HepG2 (cell line): ENCODE data around the gene LST1. TPM values are rescaled to one million over a fixed set of nuclear protein-coding genes. Genes with fewer than 3 reads are reported as not detected.
A peak's percentile ranks its signal among the peaks of the same experiment; 100 is the strongest.

Source experiments
- ADNP ChIP-seq: sonication (generic); formaldehyde crosslinking; IDR thresholded peaks from 2 replicates; pipeline ENCODE4 v1.4.0; 2020; ENCODE audit warnings: missing genetic modification reagents
- BCL6 ChIP-seq: IDR thresholded peaks from 2 replicates; pipeline ENCODE4 v1.6.1; 2016; ENCODE audit warnings: missing genetic modification reagents, missing compliant biosample characterization
- CHD2 ChIP-seq: IDR thresholded peaks from 2 replicates; pipeline ENCODE4 v1.6.1; 2011; ENCODE audit warnings: low read depth, low read length, improper control_type of control experiment
- CREM ChIP-seq, 2 experiments: sonication (generic) in 1 of 2; formaldehyde crosslinking in 1 of 2; IDR thresholded peaks; 2 replicates each; pipeline versions ENCODE4 v1.4.0 to v1.6.1; 2016 to 2020; ENCODE audit warnings: antibody characterized with exemption in 1 of 2, mild to moderate bottlenecking in 1 of 2, missing genetic modification reagents in 1 of 2
- EED ChIP-seq: sonication (generic); formaldehyde crosslinking; IDR thresholded peaks from 2 replicates; pipeline ENCODE4 v1.5.0; 2020; ENCODE audit warnings: mild to moderate bottlenecking, missing genetic modification reagents
- FOXC1 ChIP-seq: sonication (generic); formaldehyde crosslinking; IDR thresholded peaks from 2 replicates; pipeline ENCODE4 v1.8.0; 2022; ENCODE audit warnings: mild to moderate bottlenecking, missing genetic modification reagents, borderline replicate concordance
- FOXP4 ChIP-seq: sonication (generic); formaldehyde crosslinking; IDR thresholded peaks from 2 replicates; pipeline ENCODE4 v1.4.0; 2020; ENCODE audit warnings: missing genetic modification reagents
- GTF3A ChIP-seq: sonication (generic); formaldehyde crosslinking; conservative IDR thresholded peaks from 2 replicates; pipeline ENCODE4 v1.4.0; 2020; ENCODE audit warnings: mild to moderate bottlenecking, missing genetic modification reagents
- HNRNPUL1 ChIP-seq: fragments of 200-400 bp; formaldehyde crosslinking; IDR thresholded peaks from 2 replicates; pipeline ENCODE4 v1.6.1; 2017; ENCODE audit warnings: low read depth, mild to moderate bottlenecking, low read length, moderate library complexity
- KLF15 ChIP-seq: sonication (generic); formaldehyde crosslinking; IDR thresholded peaks from 2 replicates; pipeline ENCODE4 v1.8.1; 2023; ENCODE audit warnings: borderline replicate concordance, mild to moderate bottlenecking, inconsistent platforms, missing genetic modification reagents, mixed read lengths
- NFKB2 ChIP-seq: sonication (generic); formaldehyde crosslinking; IDR thresholded peaks from 2 replicates; pipeline ENCODE4 v1.4.0; 2020; ENCODE audit warnings: missing genetic modification reagents, borderline replicate concordance
- RBFOX2 ChIP-seq: fragments of 200-400 bp; formaldehyde crosslinking; IDR thresholded peaks from 2 replicates; pipeline ENCODE4 v1.6.1; 2017; ENCODE audit warnings: low read depth, mild to moderate bottlenecking, low read length
- RCOR2 ChIP-seq: IDR thresholded peaks from 2 replicates; pipeline ENCODE4 v1.6.1; 2016; ENCODE audit warnings: missing biosample characterization, missing genetic modification reagents
- SP5 ChIP-seq: IDR thresholded peaks from 2 replicates; pipeline ENCODE4 v1.6.1; 2016; ENCODE audit warnings: low read depth, borderline replicate concordance
- ZKSCAN8 ChIP-seq: IDR thresholded peaks from 2 replicates; pipeline ENCODE4 v1.6.1; 2016; ENCODE audit warnings: borderline replicate concordance, missing genetic modification reagents, missing compliant biosample characterization
- ZNF225 ChIP-seq: sonication (generic); formaldehyde crosslinking; IDR thresholded peaks from 2 replicates; pipeline ENCODE4 v1.4.0; 2020; ENCODE audit warnings: mild to moderate bottlenecking, missing genetic modification reagents
- ZNF337 ChIP-seq: sonication (generic); formaldehyde crosslinking; IDR thresholded peaks from 2 replicates; pipeline ENCODE4 v1.5.1; 2020; ENCODE audit warnings: missing genetic modification reagents, low read depth, mild to moderate bottlenecking, borderline replicate concordance
- ZNF441 ChIP-seq: sonication (generic); formaldehyde crosslinking; IDR thresholded peaks from 2 replicates; pipeline ENCODE4 v1.7.0; 2021; ENCODE audit warnings: missing genetic modification reagents, borderline replicate concordance
- ZNF564 ChIP-seq: sonication (generic); formaldehyde crosslinking; IDR thresholded peaks from 2 replicates; pipeline ENCODE4 v1.8.1; 2023; ENCODE audit warnings: mild to moderate bottlenecking, missing genetic modification reagents
- ZNF570 ChIP-seq: sonication (generic); formaldehyde crosslinking; IDR thresholded peaks from 2 replicates; pipeline ENCODE4 v1.4.0; 2020; ENCODE audit warnings: mild to moderate bottlenecking, missing genetic modification reagents, borderline replicate concordance
- ZNF605 ChIP-seq: sonication (generic); formaldehyde crosslinking; IDR thresholded peaks from 2 replicates; pipeline ENCODE4 v1.8.0; 2022; ENCODE audit warnings: mild to moderate bottlenecking, missing genetic modification reagents
- ZNF790 ChIP-seq: sonication (generic); formaldehyde crosslinking; IDR thresholded peaks from 2 replicates; pipeline ENCODE4 v1.8.0; 2022; ENCODE audit warnings: missing genetic modification reagents, mild to moderate bottlenecking, borderline replicate concordance
- polyA plus RNA-seq, 8 experiments: library from polyadenylated mRNA; depleted of rRNA in 3 of 8; stranded (reverse) in 7 of 8; unstranded in 1 of 8; fragments of >200 nt; fragmentation: Illumina TruSeq in 4 of 8; extraction: Trizol in 4 of 8; gene quantifications; 2 replicates each; pipeline versions ENCODE4 v1.2.1 to v1.2.3, GENCODE V29; 2011 to 2016; ENCODE audit warnings: low read depth in 4 of 8, missing spikeins in 1 of 8, mixed read lengths in 1 of 8; ENCODE audit not compliant: insufficient read depth in 1 of 8
- total RNA-seq, 5 experiments: library from RNA; depleted of rRNA; stranded (reverse); fragments of >200 nt; fragmentation: Illumina TruSeq; extraction: Trizol; gene quantifications; 2 replicates each; pipeline ENCODE4 v1.2.3, GENCODE V29; 2016; ENCODE audit warnings: low read depth in 1 of 5
- TF ChIP-seq, protein P1 (sequence below): sonication (generic); formaldehyde crosslinking; IDR thresholded peaks from 2 replicates; pipeline ENCODE4 v1.4.0; 2020; ENCODE audit warnings: missing genetic modification reagents

Gene LST1
- total and polyA plus RNA-seq, 2 of the 13 experiments (the other 11 are each of a cell fraction or from before 2014, with no cell fraction given) = not detected

GRCh38 chr6:31546339-31546957 is 39.6 kb upstream of the LST1 start, which contains the start of gene ATP6V1G2 (continued):
- no peak for TF ChIP-seq ZNF441 (CRISPR knock-in tag)
- TF ChIP-seq ZNF790 (CRISPR knock-in tag) = no peak
- TF ChIP-seq, protein P1, sequence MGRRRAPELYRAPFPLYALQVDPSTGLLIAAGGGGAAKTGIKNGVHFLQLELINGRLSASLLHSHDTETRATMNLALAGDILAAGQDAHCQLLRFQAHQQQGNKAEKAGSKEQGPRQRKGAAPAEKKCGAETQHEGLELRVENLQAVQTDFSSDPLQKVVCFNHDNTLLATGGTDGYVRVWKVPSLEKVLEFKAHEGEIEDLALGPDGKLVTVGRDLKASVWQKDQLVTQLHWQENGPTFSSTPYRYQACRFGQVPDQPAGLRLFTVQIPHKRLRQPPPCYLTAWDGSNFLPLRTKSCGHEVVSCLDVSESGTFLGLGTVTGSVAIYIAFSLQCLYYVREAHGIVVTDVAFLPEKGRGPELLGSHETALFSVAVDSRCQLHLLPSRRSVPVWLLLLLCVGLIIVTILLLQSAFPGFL = no peak
- no peak for TF ChIP-seq ZNF605
- TF ChIP-seq ZNF337 (CRISPR knock-in tag) = no peak
- no peak for TF ChIP-seq ZNF564
- no peak for TF ChIP-seq ZNF225 (CRISPR knock-in tag)
- TF ChIP-seq ZNF570 (CRISPR knock-in tag) = no peak
- no peak for TF ChIP-seq RCOR2
- no peak for TF ChIP-seq NFKB2 (CRISPR knock-in tag)
- no peak for TF ChIP-seq EED (CRISPR knock-in tag)
- no peak for TF ChIP-seq ZKSCAN8 (CRISPR knock-in tag)
- no peak for TF ChIP-seq RBFOX2
- no peak for TF ChIP-seq BCL6 (CRISPR knock-in tag)
- TF ChIP-seq GTF3A (CRISPR knock-in tag) = no peak
- TF ChIP-seq FOXP4 (CRISPR knock-in tag) = 0 out of 2 replicates have a peak, but pooled peaks have one; percentile 5
- TF ChIP-seq ADNP (CRISPR knock-in tag) = no peak
- no peak for TF ChIP-seq CHD2
- no peak for TF ChIP-seq SP5
- no peak for TF ChIP-seq HNRNPUL1
- no peak for TF ChIP-seq KLF15
- no peak for TF ChIP-seq CREM (IDR thresholded peaks at IDR 0.05)
- TF ChIP-seq CREM (CRISPR knock-in tag; IDR thresholded peaks at IDR 0.05) = no peak
- TF ChIP-seq FOXC1 (CRISPR knock-in tag) = peak; percentile 79; the same call in 1 of the 2 replicates
